ENCODE data around the gene RPL29. TPM values are rescaled to one million over a fixed set of nuclear protein-coding genes. Genes with fewer than 3 reads are reported as not detected.
A peak's percentile ranks its signal among the peaks of the same experiment; 100 is the strongest.

Gene RPL29
- total RNA-seq, 1 donor from 2014 or later, result 663 TPM

GRCh38 chr3:51970606-51971300 is 24.9 kb downstream of the RPL29 start:
- intact Hi-C loops (cut with micrococcal nuclease), result no loop called here
- DNase-seq (peak; percentile 55), ATAC-seq (no peak)

GRCh38 chr3:51969841-51970240 is 25.9 kb downstream of the RPL29 start:
- intact Hi-C loops (cut with micrococcal nuclease), result no loop called here
- DNase-seq, result peak; percentile 26

GRCh38 chr3:51968883-51969678 is 26.6 kb downstream of the RPL29 start:
- DNase-seq (no peak), ATAC-seq (no peak)
- intact Hi-C loops (cut with micrococcal nuclease), result no loop called here

More at GRCh38 chr3:51969841-51970240, 25.9 kb downstream of the RPL29 start:
- no peak for ATAC-seq

DNA sequence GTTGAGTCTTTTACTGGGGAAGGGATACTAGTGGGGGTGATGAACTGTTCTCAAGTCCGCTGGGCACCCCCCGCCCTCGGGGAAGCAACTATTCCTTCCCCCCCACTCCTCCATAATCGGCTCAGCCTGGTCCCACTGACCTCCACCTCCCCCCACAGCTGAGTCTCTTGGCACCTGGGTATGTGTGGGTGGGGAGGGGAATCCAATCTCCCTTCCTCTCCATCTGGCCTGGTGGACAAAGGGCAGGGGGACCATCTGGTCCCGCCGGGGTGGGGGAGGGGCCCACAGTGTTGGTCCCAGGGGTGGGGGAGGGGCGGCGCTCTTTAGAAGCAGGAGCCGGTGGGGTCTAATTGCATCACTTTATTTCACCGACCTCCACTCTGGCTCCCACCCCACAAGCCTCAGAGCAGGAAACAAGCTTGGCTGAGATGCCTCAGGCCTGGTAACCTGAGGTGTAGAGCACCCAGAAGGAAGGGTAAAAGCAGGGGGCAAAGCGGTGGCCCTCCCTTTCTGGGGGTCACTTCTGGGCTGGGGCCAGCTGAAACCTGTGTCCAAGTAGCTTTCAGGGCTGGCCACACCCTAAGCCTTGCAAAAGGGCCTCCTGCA is 27.4 kb downstream of the RPL29 start:
- DNase-seq (peak; percentile 48), ATAC-seq (peak; percentile 3)
- intact Hi-C loops (cut with micrococcal nuclease), result no loop called here

- ATAC-seq, result peak; percentile 71
- intact Hi-C loops (cut with micrococcal nuclease), result no loop called here
Measured at GRCh38 chr3:51967384-51968169, 28.1 kb downstream of the RPL29 start, which contains the start of gene PCBP4. Gene PCBP4, minus strand, starts transcription at chr3:51967454. Its CDS starts 6,214 bp downstream, at chr3:51961240.

GRCh38 chr3:51966922-51967383 is 28.7 kb downstream of the RPL29 start:
- DNase-seq (no peak), ATAC-seq (peak; percentile 2)
- intact Hi-C loops (cut with micrococcal nuclease), result no loop called here

More at GRCh38 chr3:51967384-51968169, 28.1 kb downstream of the RPL29 start, which contains the start of gene PCBP4:
- peak; percentile 87 for DNase-seq

- DNase-seq, result peak; percentile 39
- no peak for ATAC-seq
- intact Hi-C loops (cut with micrococcal nuclease), result no loop called here
Measured at GRCh38 chr3:51966486-51966885, 29.2 kb downstream of the RPL29 start.

- DNase-seq, result peak; percentile 23
- intact Hi-C loops (cut with micrococcal nuclease), result no loop called here
- no peak for ATAC-seq
Measured at GRCh38 chr3:51966016-51966415, 29.7 kb downstream of the RPL29 start.

DNA sequence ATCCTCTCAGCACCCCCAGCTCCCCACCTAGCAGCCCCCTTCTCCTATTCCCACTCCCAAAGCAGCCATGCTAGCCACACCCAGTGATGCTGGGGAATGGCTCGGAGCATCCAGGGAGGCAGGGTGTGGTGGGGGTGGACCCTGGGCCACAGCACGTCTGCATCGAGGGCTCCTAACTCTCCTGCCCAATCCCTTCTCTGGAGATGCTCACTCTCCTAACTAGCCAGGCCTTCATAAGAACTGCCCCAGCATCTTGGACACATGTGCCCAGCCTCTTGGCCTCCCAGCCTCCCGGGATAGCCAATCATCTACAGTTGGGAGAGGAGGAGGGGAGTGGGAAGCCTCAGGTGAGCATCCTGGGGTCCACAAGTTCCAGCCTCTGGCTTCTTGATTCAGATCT is 31.2 kb downstream of the RPL29 start:
- intact Hi-C loops (cut with micrococcal nuclease), result no loop called here
- ATAC-seq (no peak), DNase-seq (peak; percentile 18)

DNA sequence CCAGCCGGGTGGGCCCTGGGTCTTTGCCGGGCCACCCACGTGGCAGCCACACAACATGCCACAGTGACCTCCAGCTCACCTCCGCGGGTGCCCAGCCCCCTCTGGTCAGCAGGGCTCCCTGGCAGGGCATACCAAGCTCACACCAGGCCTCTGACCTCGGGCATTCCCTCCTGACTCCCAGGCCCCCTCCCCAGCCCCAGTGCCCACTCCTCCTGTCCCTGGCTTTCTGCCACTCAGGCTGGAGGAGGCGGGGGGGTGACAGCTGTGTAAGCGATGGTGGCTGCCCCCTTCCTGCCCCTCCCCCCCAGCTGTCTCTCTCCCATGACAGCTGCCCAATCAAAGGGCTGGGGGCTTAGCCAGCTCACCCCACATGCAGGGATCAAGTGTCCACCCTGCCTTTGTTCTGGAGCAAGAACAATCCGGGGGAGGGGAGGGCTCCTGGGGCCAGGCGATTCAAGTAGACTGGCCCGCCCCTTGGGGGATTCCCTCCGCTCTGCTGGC is 31.7 kb downstream of the RPL29 start:
- intact Hi-C loops (cut with micrococcal nuclease), result no loop called here
- DNase-seq (peak; percentile 42), ATAC-seq (no peak)

- intact Hi-C loops (cut with micrococcal nuclease), result no loop called here
- ATAC-seq (peak; percentile 8), DNase-seq (peak; percentile 54)
Measured at GRCh38 chr3:51962854-51963530, 32.7 kb downstream of the RPL29 start.

- peak; percentile 81 for ATAC-seq
- DNase-seq, result peak; percentile 75
- intact Hi-C loops (cut with micrococcal nuclease), result no loop called here
Measured at GRCh38 chr3:51961602-51962569, 33.8 kb downstream of the RPL29 start.

DNA sequence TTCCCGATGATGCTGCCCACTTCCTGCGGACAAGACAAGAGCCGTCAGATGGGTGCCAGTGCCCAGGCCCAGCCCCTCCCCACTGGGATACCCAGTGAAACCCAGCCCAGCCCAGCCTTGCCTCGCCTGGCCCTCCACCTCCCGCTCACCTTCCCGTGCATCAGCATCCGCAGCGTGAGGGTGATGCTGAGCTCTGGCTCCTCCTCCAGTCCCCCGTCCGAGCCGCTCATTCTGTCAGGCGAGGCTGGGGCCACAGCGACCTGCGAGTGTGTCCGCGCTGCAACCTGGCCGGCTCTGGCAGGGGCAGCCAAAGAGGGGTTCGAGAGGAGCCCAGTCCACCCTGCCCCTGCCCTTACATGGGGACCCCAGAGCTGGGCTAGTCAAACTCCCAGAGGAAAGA is 34.7 kb downstream of the RPL29 start:
- peak; percentile 25 for DNase-seq

DNA sequence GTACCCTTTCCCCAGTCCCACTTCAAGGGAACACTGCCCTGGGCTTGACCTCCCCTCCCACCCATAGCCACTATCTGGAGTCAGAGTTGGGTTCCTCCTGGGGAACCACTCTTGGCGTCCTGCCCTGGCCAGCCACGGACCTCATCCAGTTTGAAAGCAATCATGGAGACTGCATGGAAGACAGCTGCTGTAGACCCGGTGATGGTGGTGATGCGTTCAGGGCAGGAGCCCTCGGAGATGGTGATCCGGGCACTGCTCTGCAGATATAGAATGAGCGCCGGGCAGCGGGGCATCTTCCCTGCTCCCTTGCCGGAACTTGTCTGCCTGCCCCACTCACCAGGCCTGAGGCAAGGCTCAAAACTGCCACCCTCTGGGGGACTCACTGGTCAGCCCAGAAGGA is 35.3 kb downstream of the RPL29 start:
- DNase-seq, result peak; percentile 30
- intact Hi-C loops (cut with micrococcal nuclease), result no loop called here
- ATAC-seq, result no peak

More for the DNA sequence above, 34.7 kb downstream of the RPL29 start:
- intact Hi-C loops (cut with micrococcal nuclease), result no loop called here
- no peak for ATAC-seq

- no peak for ATAC-seq
- peak; percentile 20 for DNase-seq
- intact Hi-C loops (cut with micrococcal nuclease), result no loop called here
Measured at GRCh38 chr3:51959651-51960050, 36.0 kb downstream of the RPL29 start.

GRCh38 chr3:51958603-51959521 is 36.8 kb downstream of the RPL29 start:
- DNase-seq (peak; percentile 22), ATAC-seq (no peak)
- intact Hi-C loops (cut with micrococcal nuclease), result no loop called here

All from left ventricle myocardium superior (tissue), 1 donor.